Brain microvascular endothelial cell (primary cell): ENCODE results near the gene IGFBP2.

Experiments
- DNase-seq: peaks from one replicate; pipeline ENCODE4 v3.0.0-alpha.2; 2020
- H3K27ac ChIP-seq: fragments of 250-450 bp; sonication (Bioruptor Pico); 2 replicates; pipeline ENCODE4 v1.5.1; 2020; ENCODE audit warnings: mild to moderate bottlenecking, moderate library complexity
- H3K27me3 ChIP-seq: fragments of 250-450 bp; sonication (Bioruptor Pico); replicated peaks from 2 replicates; pipeline ENCODE4 v1.5.1; 2020; ENCODE audit warnings: mild to moderate bottlenecking
- H3K36me3 ChIP-seq: fragments of 250-450 bp; sonication (Bioruptor Pico); replicated peaks from 2 replicates; pipeline ENCODE4 v1.5.1; 2020; ENCODE audit warnings: mild to moderate bottlenecking
- H3K4me3 ChIP-seq: 2 replicates; pipeline ENCODE4 v1.5.1; 2011; ENCODE audit warnings: low read depth, mild to moderate bottlenecking, control low read depth, low read length, moderate library complexity
- CTCF ChIP-seq: IDR thresholded peaks from 2 replicates; pipeline ENCODE4 v1.5.1; 2011; ENCODE audit warnings: low read depth, mild to moderate bottlenecking, moderate library complexity, low read length, control low read depth, inconsistent platforms; ENCODE audit errors: missing control alignments
- in situ Hi-C: cut with HindIII; loops from 2 replicates; pipeline ENCODE4 v1.10.0; 2017; ENCODE audit warnings: low sequenced_read_pairs, low pct_ligation_motif_present

Gene IGFBP2

GRCh38 chr2:216673609-216674008 is 40.4 kb downstream of the IGFBP2 start:
- H3K36me3 ChIP-seq = no peaks in the 10 kb centered on the region
- in situ Hi-C loops = no loop called here
- no peak for DNase-seq
- no peak overlapping the region for H3K27ac ChIP-seq
- no peaks in the 10 kb centered on the region for H3K27me3 ChIP-seq
- no peak overlapping the region for H3K4me3 ChIP-seq
- no peak for TF ChIP-seq CTCF

- DNase-seq = no peak
- no peak overlapping the region for H3K27ac ChIP-seq
- no peak overlapping the region for H3K4me3 ChIP-seq
- H3K36me3 ChIP-seq = no peaks in the 10 kb centered on the region
- no peak for TF ChIP-seq CTCF
- H3K27me3 ChIP-seq = no peaks in the 10 kb centered on the region
- in situ Hi-C loops = no loop called here
These were observed 41.2 kb downstream of the IGFBP2 start for GRCh38 chr2:216674376-216674775.

DNA sequence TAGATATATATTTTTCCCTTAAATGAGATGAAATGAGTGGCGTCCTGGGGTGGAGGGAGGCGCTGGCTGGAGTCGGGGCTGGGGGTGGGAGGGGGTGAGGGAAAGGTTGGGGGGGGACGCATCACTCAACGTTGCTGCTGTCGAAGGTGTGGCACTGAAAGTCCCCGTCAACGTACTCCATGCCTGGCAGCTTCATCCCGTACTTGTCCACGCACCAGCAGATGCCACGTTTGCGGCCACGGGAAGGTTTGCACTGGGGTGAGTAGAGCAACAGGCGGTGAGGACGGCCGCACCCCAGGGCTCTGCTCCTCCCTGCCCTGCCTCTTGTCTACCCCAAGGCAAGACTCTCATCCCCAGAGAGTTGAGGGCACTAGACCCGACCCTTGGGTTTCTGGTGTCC is 43.4 kb downstream of the IGFBP2 start:
- TF ChIP-seq CTCF = no peak
- DNase-seq = no peak
- in situ Hi-C loops = loop anchor here (25.0 kb wide), 1 partner anchor 836 kb away; no protein-coding TSS in a partner anchor
- no peak overlapping the region for H3K4me3 ChIP-seq
- no peak overlapping the region for H3K27ac ChIP-seq
- H3K27me3 ChIP-seq = no peaks in the 10 kb centered on the region
- no peaks in the 10 kb centered on the region for H3K36me3 ChIP-seq

GRCh38 chr2:216677439-216678097 is 44.3 kb downstream of the IGFBP2 start:
- H3K36me3 ChIP-seq = no peaks in the 10 kb centered on the region
- no peak for TF ChIP-seq CTCF
- H3K4me3 ChIP-seq = no peak overlapping the region
- H3K27me3 ChIP-seq = no peaks in the 10 kb centered on the region
- in situ Hi-C loops = loop anchor here (25.0 kb wide), 1 partner anchor 835 kb away; no protein-coding TSS in a partner anchor
- H3K27ac ChIP-seq = no peak overlapping the region
- DNase-seq = no peak

GRCh38 chr2:216678098-216678465 is 44.9 kb downstream of the IGFBP2 start:
- no peak for DNase-seq
- no peak for TF ChIP-seq CTCF
- Histone ChIP-seq H3K27me3 (no peaks in the 10 kb centered on the region), H3K36me3 (no peaks in the 10 kb centered on the region), H3K4me3 (no peak overlapping the region), H3K27ac (no peak overlapping the region)
- in situ Hi-C loops = loop anchor here (25.0 kb wide), 1 partner anchor 834 kb away; no protein-coding TSS in a partner anchor
